DND-41 (cell line): ENCODE results near the gene EIF5.

Source experiments
- CTCF ChIP-seq: IDR thresholded peaks from 2 replicates; pipeline ENCODE4 v1.5.1; 2012; ENCODE audit warnings: borderline replicate concordance, low read length, moderate library complexity, mild to moderate bottlenecking; ENCODE audit not compliant: poor library complexity, severe bottlenecking; ENCODE audit errors: extremely low read depth
- EZH2 ChIP-seq: IDR thresholded peaks from 3 replicates; pipeline ENCODE4 v1.6.1; 2012; ENCODE audit warnings: borderline replicate concordance, low read depth, mild to moderate bottlenecking, moderate library complexity, low read length, inconsistent platforms; ENCODE audit not compliant: severe bottlenecking

GRCh38 chr14:103308717-103309616 is 25.1 kb upstream of the EIF5 start:
- no peak for TF ChIP-seq CTCF
- no peak for TF ChIP-seq EZH2
